Dendritic cell treated with granulocyte-macrophage colony-stimulating factor and Interleukin-4, amounts not matched to agents 40 ng/mL and 50 ng/mL, for 4 days (primary cell): ENCODE measurements around the gene WDR44.
"Not testable (repeated sequence)": the region's sequence is repeated elsewhere in the genome, so short reads cannot be mapped to it uniquely, and the experiment has no call there.

Source experiments
- H3K27ac Mint-ChIP-seq: one replicate; pipeline ENCODE4 v1.8.0; 2022; ENCODE audit warnings: mild to moderate bottlenecking, mixed read lengths
- H3K27me3 Mint-ChIP-seq: one replicate; pipeline ENCODE4 v1.8.0; 2022; ENCODE audit warnings: mild to moderate bottlenecking, mixed read lengths
- H3K36me3 Mint-ChIP-seq: one replicate; pipeline ENCODE4 v1.8.0; 2022; ENCODE audit warnings: low read depth, mixed read lengths
- H3K4me1 Mint-ChIP-seq: one replicate; pipeline ENCODE4 v1.8.0; 2022; ENCODE audit warnings: low read depth, mixed read lengths
- H3K4me3 Mint-ChIP-seq: one replicate; pipeline ENCODE4 v1.8.0; 2022; ENCODE audit warnings: mild to moderate bottlenecking, moderate library complexity, mixed read lengths
- H3K9me3 Mint-ChIP-seq: one replicate; pipeline ENCODE4 v1.8.0; 2022; ENCODE audit warnings: mixed read lengths
- intact Hi-C: fragments of 100-400 bp; cut with micrococcal nuclease; formaldehyde crosslinking; loops from one replicate; pipeline ENCODE4 v1.15.0; 2022

WDR44 gene

GRCh38 chrX:118345464-118346257 is at the start of gene WDR44:
Gene WDR44 (plus strand): TSS chrX:118346106. CDS start chrX:118346504, 398 bp downstream.
- Mint-ChIP-seq H3K4me1 (peaks cover 26% of the 10 kb centered on the region), H3K36me3 (peaks cover 11% of the 10 kb centered on the region), H3K4me3 (peak within 1 kb of the TSS; percentile 99), H3K27me3 (no peaks in the 10 kb centered on the region), H3K27ac (peak within 1 kb of the TSS; percentile 98), H3K9me3 (no peaks in the 10 kb centered on the region)
- intact Hi-C loops: no loop called here

- H3K27me3 Mint-ChIP-seq, H3K4me1 Mint-ChIP-seq, intact Hi-C loops, H3K4me3 Mint-ChIP-seq, H3K36me3 Mint-ChIP-seq, H3K27ac Mint-ChIP-seq: not testable (repeated sequence)
- H3K9me3 Mint-ChIP-seq: peaks cover 25% of the 10 kb centered on the region
These were observed 40.1 kb upstream of the WDR44 start for GRCh38 chrX:118305827-118306226.

GRCh38 chrX:118315529-118315928 is 30.4 kb upstream of the WDR44 start:
- no peak overlapping the region for H3K27ac Mint-ChIP-seq
- H3K36me3 Mint-ChIP-seq: no peaks in the 10 kb centered on the region
- intact Hi-C loops: no loop called here
- no peaks in the 10 kb centered on the region for H3K4me1 Mint-ChIP-seq
- H3K27me3 Mint-ChIP-seq: no peaks in the 10 kb centered on the region
- no peak overlapping the region for H3K4me3 Mint-ChIP-seq
- no peaks in the 10 kb centered on the region for H3K9me3 Mint-ChIP-seq

- peaks cover 13% of the 10 kb centered on the region for H3K4me1 Mint-ChIP-seq
- H3K27ac Mint-ChIP-seq: no peak overlapping the region
- H3K36me3 Mint-ChIP-seq: no peaks in the 10 kb centered on the region
- intact Hi-C loops: no loop called here
- H3K9me3 Mint-ChIP-seq: no peaks in the 10 kb centered on the region
- peaks cover 3% of the 10 kb centered on the region for H3K27me3 Mint-ChIP-seq
- no peak overlapping the region for H3K4me3 Mint-ChIP-seq
These were observed 21.3 kb upstream of the WDR44 start for GRCh38 chrX:118324588-118324987.

GRCh38 chrX:118325453-118325852 is 20.5 kb upstream of the WDR44 start:
- intact Hi-C loops: no loop called here
- H3K9me3 Mint-ChIP-seq: no peaks in the 10 kb centered on the region

GRCh38 chrX:118329175-118329574 is 16.7 kb upstream of the WDR44 start:
- no peak overlapping the region for H3K4me3 Mint-ChIP-seq
- no peaks in the 10 kb centered on the region for H3K27me3 Mint-ChIP-seq
- H3K9me3 Mint-ChIP-seq: no peaks in the 10 kb centered on the region
- peaks cover 14% of the 10 kb centered on the region for H3K4me1 Mint-ChIP-seq
- intact Hi-C loops: no loop called here
- no peaks in the 10 kb centered on the region for H3K36me3 Mint-ChIP-seq
- H3K27ac Mint-ChIP-seq: peak overlapping the region; percentile 62

More at GRCh38 chrX:118325453-118325852, 20.5 kb upstream of the WDR44 start:
- H3K36me3 Mint-ChIP-seq: no peaks in the 10 kb centered on the region
- H3K27me3 Mint-ChIP-seq: peaks cover 3% of the 10 kb centered on the region
- H3K4me1 Mint-ChIP-seq: peaks cover 14% of the 10 kb centered on the region
- no peak overlapping the region for H3K4me3 Mint-ChIP-seq
- peak overlapping the region; percentile 63 for H3K27ac Mint-ChIP-seq

GRCh38 chrX:118337687-118338086 is 8.2 kb upstream of the WDR44 start:
- intact Hi-C loops: no loop called here
- H3K9me3 Mint-ChIP-seq: no peaks in the 10 kb centered on the region
- no peaks in the 10 kb centered on the region for H3K27me3 Mint-ChIP-seq
- H3K4me3 Mint-ChIP-seq: no peak overlapping the region
- H3K27ac Mint-ChIP-seq: no peak overlapping the region
- H3K4me1 Mint-ChIP-seq: peaks cover 15% of the 10 kb centered on the region
- H3K36me3 Mint-ChIP-seq: no peaks in the 10 kb centered on the region

GRCh38 chrX:118338930-118339329 is 7.0 kb upstream of the WDR44 start:
- no peaks in the 10 kb centered on the region for H3K36me3 Mint-ChIP-seq
- no peaks in the 10 kb centered on the region for H3K27me3 Mint-ChIP-seq
- H3K4me3 Mint-ChIP-seq: no peak overlapping the region
- H3K4me1 Mint-ChIP-seq: peaks cover 15% of the 10 kb centered on the region
- intact Hi-C loops: no loop called here
- H3K27ac Mint-ChIP-seq: no peak overlapping the region
- no peaks in the 10 kb centered on the region for H3K9me3 Mint-ChIP-seq

- no peaks in the 10 kb centered on the region for H3K9me3 Mint-ChIP-seq
- H3K4me1 Mint-ChIP-seq: peaks cover 22% of the 10 kb centered on the region
- H3K27me3 Mint-ChIP-seq: no peaks in the 10 kb centered on the region
- peaks cover 11% of the 10 kb centered on the region for H3K36me3 Mint-ChIP-seq
- H3K27ac Mint-ChIP-seq: peak overlapping the region; percentile 98
- H3K4me3 Mint-ChIP-seq: peak overlapping the region; percentile 99
- intact Hi-C loops: no loop called here
These were observed 852 bp upstream of the WDR44 start for GRCh38 chrX:118345045-118345463.

GRCh38 chrX:118346258-118347094 is 570 bp downstream of the WDR44 start:
- intact Hi-C loops: no loop called here

GRCh38 chrX:118347131-118347530 is 1.2 kb downstream of the WDR44 start:
- H3K9me3 Mint-ChIP-seq: no peaks in the 10 kb centered on the region
- H3K4me3 Mint-ChIP-seq: peak overlapping the region; percentile 99
- intact Hi-C loops: no loop called here
- peaks cover 19% of the 10 kb centered on the region for H3K4me1 Mint-ChIP-seq
- H3K27ac Mint-ChIP-seq: peak overlapping the region; percentile 98
- no peaks in the 10 kb centered on the region for H3K27me3 Mint-ChIP-seq
- peaks cover 11% of the 10 kb centered on the region for H3K36me3 Mint-ChIP-seq

More at GRCh38 chrX:118346258-118347094, 570 bp downstream of the WDR44 start:
- Mint-ChIP-seq H3K27me3 (no peaks in the 10 kb centered on the region), H3K9me3 (no peaks in the 10 kb centered on the region), H3K36me3 (peaks cover 11% of the 10 kb centered on the region), H3K27ac (peak overlapping the region; percentile 98), H3K4me1 (peaks cover 20% of the 10 kb centered on the region), H3K4me3 (peak overlapping the region; percentile 99)

- H3K4me1 Mint-ChIP-seq: peaks cover 19% of the 10 kb centered on the region
- H3K36me3 Mint-ChIP-seq: peaks cover 11% of the 10 kb centered on the region
- intact Hi-C loops: no loop called here
- H3K4me3 Mint-ChIP-seq: peak overlapping the region; percentile 99
- H3K27me3 Mint-ChIP-seq: no peaks in the 10 kb centered on the region
- H3K9me3 Mint-ChIP-seq: no peaks in the 10 kb centered on the region
- H3K27ac Mint-ChIP-seq: no peak overlapping the region
These were observed 1.8 kb downstream of the WDR44 start for GRCh38 chrX:118347736-118348135.

- no peaks in the 10 kb centered on the region for H3K27me3 Mint-ChIP-seq
- intact Hi-C loops: no loop called here
- no peaks in the 10 kb centered on the region for H3K9me3 Mint-ChIP-seq
- peaks cover 19% of the 10 kb centered on the region for H3K4me1 Mint-ChIP-seq
- H3K4me3 Mint-ChIP-seq: peak overlapping the region; percentile 99
- H3K36me3 Mint-ChIP-seq: peaks cover 11% of the 10 kb centered on the region
- no peak overlapping the region for H3K27ac Mint-ChIP-seq
These were observed 2.4 kb downstream of the WDR44 start for GRCh38 chrX:118348186-118348810.

GRCh38 chrX:118349188-118349587 is 3.3 kb downstream of the WDR44 start:
- intact Hi-C loops: no loop called here
- no peaks in the 10 kb centered on the region for H3K27me3 Mint-ChIP-seq
- no peaks in the 10 kb centered on the region for H3K9me3 Mint-ChIP-seq
- H3K27ac Mint-ChIP-seq: no peak overlapping the region
- no peak overlapping the region for H3K4me3 Mint-ChIP-seq
- H3K36me3 Mint-ChIP-seq: peaks cover 11% of the 10 kb centered on the region
- peaks cover 19% of the 10 kb centered on the region for H3K4me1 Mint-ChIP-seq
